Activated CD8-positive, alpha-beta memory T cell treated with anti-CD3 and anti-CD28 coated beads for 1 hour (primary cell): ENCODE measurements around the gene VEGFA.

Experiments
- DNase-seq, 2 donors: peaks; one replicate each; pipeline ENCODE4 v3.0.0-alpha.2; 2020; ENCODE audit warnings: low read depth in 1 of 2; ENCODE audit errors: extremely low read depth in 1 of 2

The VEGFA gene

GRCh38 chr6:43759136-43759906 is 10.7 kb upstream of the VEGFA start:
- DNase-seq = no peak

GRCh38 chr6:43759907-43760206 is 10.2 kb upstream of the VEGFA start:
- no peak for DNase-seq

DNA sequence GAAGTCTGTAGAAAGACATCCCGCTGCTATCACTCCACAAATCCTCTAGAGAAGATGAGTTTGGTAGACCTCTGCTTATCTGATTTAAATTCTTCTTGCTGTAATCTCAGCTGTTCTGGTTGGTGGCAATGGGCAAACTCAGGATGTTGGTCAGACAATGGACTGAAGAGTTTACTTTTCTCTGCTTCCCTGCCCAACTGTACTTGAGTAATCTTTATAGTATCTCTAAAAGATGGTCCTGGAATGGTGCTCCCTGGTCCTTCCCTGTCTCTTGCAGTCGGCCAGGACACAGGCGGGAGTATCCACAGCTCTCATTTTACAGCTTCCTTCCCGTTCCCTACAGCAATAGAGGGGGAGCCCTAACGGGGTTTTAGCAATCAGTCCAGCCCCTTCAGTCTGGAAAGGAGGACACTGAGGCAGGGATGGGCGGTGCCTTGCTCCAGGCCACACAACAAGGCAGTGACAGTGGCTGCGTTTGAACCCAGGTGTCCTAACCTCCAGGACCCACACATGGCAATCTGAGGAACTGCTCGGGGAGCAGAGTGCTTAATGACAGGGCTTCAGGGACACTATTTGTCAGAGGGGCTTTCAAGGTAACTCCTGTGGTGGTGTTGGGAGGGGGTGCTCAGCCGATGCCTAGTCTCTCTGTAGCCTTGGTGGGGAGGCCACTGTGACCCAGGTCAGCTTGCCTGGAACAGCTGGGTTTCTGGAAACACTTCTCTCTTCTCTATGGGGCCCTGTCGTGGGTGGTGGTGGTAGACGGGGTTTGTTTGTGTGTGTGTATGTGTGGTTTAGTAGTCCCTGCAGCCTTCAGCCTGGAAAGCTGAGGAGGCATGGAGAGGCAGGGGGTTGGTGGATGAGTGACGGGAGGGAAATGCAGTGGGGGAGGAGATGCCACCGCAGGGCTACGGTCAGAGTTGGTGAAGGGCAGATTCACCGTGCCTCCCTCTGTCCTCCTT is 9.5 kb upstream of the VEGFA start:
- DNase-seq = no peak

GRCh38 chr6:43761666-43762409 is 8.2 kb upstream of the VEGFA start:
- DNase-seq = no peak

DNA sequence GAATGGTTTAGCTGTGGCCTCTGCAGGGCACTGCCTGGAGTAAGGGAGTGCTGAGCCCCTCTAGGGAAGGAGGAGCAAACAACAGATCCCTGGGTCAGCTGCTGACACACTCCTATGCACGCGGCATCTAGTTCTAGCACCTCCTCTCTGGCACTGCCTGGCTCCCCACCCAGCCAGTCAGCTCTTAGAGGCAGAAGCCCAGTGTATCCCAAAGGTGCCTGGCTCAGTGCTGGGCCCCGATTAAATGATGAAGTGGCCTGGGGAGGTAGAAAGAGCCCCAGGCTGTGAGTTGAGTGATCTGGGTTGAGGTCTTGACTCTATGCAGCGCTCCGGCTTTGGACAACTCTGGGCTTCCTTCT is 7.6 kb upstream of the VEGFA start:
- no peak for DNase-seq

DNA sequence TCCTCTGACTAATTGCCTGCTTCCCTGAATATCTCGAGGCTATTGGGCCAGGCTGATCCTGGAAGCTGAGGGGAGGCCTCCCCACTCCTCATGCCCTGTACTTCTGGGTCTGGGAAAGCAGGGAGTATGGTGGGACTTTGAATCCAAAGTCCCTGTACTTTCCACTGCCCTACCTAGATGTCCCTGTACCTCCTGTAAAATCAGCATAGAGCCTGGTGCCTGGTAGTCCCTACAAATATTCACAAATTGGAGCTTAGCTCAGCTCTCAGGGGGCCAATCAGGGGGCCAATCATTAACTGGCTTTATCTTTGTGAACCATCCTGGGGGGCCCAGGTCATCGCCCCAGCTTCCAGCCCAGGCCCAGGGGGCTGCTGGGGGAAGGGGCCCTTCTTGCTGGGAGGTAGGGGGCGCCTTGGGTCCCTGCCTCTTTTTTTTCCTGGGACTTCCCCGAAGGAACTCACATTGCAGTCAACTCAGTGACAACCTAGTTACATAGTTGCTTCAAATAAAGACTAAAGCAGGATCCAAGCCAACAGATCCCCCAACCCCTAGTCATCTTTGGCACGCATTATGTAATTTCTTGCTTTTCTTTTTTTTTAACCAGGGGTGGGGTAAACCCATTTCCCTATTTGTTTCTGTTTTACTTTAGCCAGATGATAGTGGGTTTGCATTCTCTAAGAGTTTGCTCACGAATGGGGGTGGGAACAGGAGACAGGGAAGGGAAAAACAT is 6.9 kb upstream of the VEGFA start:
- no peak for DNase-seq

DNA sequence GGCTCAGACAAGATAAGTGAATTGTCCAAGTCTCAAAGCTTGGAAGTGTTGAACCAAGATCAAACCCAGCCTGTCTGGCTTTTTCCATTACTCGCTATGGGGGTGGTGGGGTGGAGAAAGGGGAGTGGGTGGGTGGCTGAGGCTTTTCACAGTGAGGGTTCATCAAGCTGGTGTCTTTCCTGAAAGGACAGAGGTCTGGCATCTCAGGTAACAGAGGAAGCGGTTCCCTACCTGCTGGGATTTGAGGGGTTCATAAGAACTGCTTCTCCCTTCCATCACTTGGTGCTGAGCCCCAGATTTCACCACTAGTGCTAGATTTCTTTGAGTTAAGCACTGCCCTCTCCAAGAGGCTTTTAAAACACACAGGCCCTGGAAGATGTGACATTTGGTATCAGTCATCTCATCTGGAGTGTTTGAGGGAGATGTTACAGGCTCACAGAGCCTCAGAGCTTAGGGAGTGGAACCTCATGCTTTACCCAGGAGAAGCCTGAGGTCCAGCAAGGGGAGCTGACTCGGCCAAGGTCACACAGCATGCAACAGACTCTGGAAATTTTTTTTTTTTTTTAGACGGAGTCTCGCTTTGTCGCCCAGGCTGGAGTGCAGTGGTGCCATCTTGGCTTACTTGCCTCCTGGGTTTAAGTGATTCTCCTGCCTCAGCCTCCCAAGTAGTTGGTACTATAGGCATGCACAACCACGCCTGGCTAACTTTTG is 6.0 kb upstream of the VEGFA start:
- DNase-seq = no peak

DNA sequence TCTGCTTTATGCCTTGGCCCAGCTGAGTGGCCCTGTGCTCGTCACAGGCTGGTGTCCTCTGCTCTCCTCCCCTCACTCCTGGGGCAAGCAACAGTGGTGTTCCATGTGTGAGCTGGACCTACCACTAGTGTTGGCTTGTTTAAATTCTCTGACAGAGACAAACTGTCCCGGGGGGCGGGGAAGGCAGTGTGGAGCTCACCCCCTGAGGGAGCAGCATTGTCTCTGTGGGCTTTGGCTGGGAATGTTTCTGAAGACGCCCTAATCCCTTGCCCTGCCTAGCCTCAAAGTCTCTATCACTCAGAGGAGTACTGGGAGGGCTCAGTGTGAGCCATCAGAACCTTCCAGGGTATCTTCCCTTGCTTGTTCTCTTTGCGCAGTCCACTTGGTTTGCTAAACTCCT is 5.2 kb upstream of the VEGFA start:
- DNase-seq = no peak

- DNase-seq = no peak
Measured at GRCh38 chr6:43765776-43766499, 4.1 kb upstream of the VEGFA start.

GRCh38 chr6:43766500-43766853 is 3.5 kb upstream of the VEGFA start:
- no peak for DNase-seq

GRCh38 chr6:43766964-43767461 is 3.0 kb upstream of the VEGFA start:
- no peak for DNase-seq

- DNase-seq = no peak
Measured at GRCh38 chr6:43767553-43768505, 2.2 kb upstream of the VEGFA start.

DNA sequence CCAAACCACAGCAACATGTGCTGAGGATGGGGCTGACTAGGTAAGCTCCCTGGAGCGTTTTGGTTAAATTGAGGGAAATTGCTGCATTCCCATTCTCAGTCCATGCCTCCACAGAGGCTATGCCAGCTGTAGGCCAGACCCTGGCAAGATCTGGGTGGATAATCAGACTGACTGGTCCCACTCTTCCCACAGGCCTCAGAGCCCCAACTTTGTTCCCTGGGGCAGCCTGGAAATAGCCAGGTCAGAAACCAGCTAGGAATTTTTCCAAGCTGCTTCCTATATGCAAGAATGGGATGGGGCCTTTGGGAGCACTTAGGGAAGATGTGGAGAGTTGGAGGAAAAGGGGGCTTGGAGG is 1.5 kb upstream of the VEGFA start:
- no peak for DNase-seq

DNA sequence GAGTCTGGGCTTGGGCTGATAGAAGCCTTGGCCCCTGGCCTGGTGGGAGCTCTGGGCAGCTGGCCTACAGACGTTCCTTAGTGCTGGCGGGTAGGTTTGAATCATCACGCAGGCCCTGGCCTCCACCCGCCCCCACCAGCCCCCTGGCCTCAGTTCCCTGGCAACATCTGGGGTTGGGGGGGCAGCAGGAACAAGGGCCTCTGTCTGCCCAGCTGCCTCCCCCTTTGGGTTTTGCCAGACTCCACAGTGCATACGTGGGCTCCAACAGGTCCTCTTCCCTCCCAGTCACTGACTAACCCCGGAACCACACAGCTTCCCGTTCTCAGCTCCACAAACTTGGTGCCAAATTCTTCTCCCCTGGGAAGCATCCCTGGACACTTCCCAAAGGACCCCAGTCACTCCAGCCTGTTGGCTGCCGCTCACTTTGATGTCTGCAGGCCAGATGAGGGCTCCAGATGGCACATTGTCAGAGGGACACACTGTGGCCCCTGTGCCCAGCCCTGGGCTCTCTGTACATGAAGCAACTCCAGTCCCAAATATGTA is 957 bp upstream of the VEGFA start:
- no peak for DNase-seq

GRCh38 chr6:43770372-43771209 is 580 bp downstream of the VEGFA start:
- DNase-seq = no peak

DNA sequence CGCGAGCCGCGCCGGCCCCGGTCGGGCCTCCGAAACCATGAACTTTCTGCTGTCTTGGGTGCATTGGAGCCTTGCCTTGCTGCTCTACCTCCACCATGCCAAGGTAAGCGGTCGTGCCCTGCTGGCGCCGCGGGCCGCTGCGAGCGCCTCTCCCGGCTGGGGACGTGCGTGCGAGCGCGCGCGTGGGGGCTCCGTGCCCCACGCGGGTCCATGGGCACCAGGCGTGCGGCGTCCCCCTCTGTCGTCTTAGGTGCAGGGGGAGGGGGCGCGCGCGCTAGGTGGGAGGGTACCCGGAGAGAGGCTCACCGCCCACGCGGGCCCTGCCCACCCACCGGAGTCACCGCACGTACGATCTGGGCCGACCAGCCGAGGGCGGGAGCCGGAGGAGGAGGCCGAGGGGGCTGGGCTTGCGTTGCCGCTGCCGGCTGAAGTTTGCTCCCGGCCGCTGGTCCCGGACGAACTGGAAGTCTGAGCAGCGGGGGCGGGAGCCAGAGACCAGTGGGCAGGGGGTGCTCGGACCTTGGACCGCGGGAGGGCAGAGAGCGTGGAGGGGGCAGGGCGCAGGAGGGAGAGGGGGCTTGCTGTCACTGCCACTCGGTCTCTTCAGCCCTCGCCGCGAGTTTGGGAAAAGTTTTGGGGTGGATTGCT is 1.3 kb downstream of the VEGFA start:
- DNase-seq = peak in 1 of 2 donors; percentile 25
